ENCODE measurements around the gene DPF1.

The DPF1 gene

GRCh38 chr19:38221421-38221820 lies 2.6 kb downstream of the DPF1 start:
- DNase-seq (ENCODE audit: low read depth) = no peak

- DNase-seq (ENCODE audit: low read depth) = no peak
These were observed 4.8 kb downstream of the DPF1 start for GRCh38 chr19:38219221-38219620.

- DNase-seq (ENCODE audit: low read depth) = no peak
These were observed 5.8 kb downstream of the DPF1 start for GRCh38 chr19:38218204-38218603.

- no peak for DNase-seq (ENCODE audit: low read depth)
These were observed 7.0 kb downstream of the DPF1 start for GRCh38 chr19:38216785-38217641.

GRCh38 chr19:38213911-38214625 lies 10.0 kb downstream of the DPF1 start:
- DNase-seq (ENCODE audit: low read depth) = peak; percentile 46

- no peak for DNase-seq (ENCODE audit: low read depth)
These were observed 10.6 kb downstream of the DPF1 start for GRCh38 chr19:38213469-38213868.

- DNase-seq (ENCODE audit: low read depth) = no peak
These were observed 12.3 kb downstream of the DPF1 start for GRCh38 chr19:38211766-38212165.

GRCh38 chr19:38211151-38211591 lies 12.9 kb downstream of the DPF1 start:
- DNase-seq (ENCODE audit: low read depth) = no peak

- DNase-seq (ENCODE audit: low read depth) = no peak
These were observed 13.5 kb downstream of the DPF1 start for GRCh38 chr19:38210458-38210987.

GRCh38 chr19:38209671-38210457 lies 14.2 kb downstream of the DPF1 start:
- no peak for DNase-seq (ENCODE audit: low read depth)

GRCh38 chr19:38209152-38209551 lies 14.9 kb downstream of the DPF1 start:
- DNase-seq (ENCODE audit: low read depth) = no peak

- no peak for DNase-seq (ENCODE audit: low read depth)
These were observed 15.5 kb downstream of the DPF1 start for GRCh38 chr19:38208571-38208970.

GRCh38 chr19:38207543-38207942 lies 16.5 kb downstream of the DPF1 start:
- DNase-seq (ENCODE audit: low read depth) = no peak

GRCh38 chr19:38206928-38207327 lies 17.1 kb downstream of the DPF1 start:
- DNase-seq (ENCODE audit: low read depth) = no peak

GRCh38 chr19:38206006-38206745 lies 17.8 kb downstream of the DPF1 start:
- DNase-seq (ENCODE audit: low read depth) = no peak

GRCh38 chr19:38204728-38205127 lies 19.3 kb downstream of the DPF1 start:
- no peak for DNase-seq (ENCODE audit: low read depth)

- DNase-seq (ENCODE audit: low read depth) = no peak
These were observed 19.9 kb downstream of the DPF1 start for GRCh38 chr19:38204096-38204495.

- no peak for DNase-seq (ENCODE audit: low read depth)
These were observed 20.8 kb downstream of the DPF1 start for GRCh38 chr19:38203197-38203596.

GRCh38 chr19:38202504-38202903 lies 21.5 kb downstream of the DPF1 start:
- no peak for DNase-seq (ENCODE audit: low read depth)

- no peak for DNase-seq (ENCODE audit: low read depth)
These were observed 22.3 kb downstream of the DPF1 start for GRCh38 chr19:38201731-38202130.

- no peak for DNase-seq (ENCODE audit: low read depth)
These were observed 24.7 kb downstream of the DPF1 start for GRCh38 chr19:38199340-38199739.

Measured in activated T-helper 9 cell treated with anti-CD3 and anti-CD28 coated beads, Interleukin-2, amount 50 U/mL, for 16 hours (primary cell).